Gastrocnemius medialis (tissue), 4 donors: ENCODE data around the gene CD38. TPM values are rescaled to one million over a fixed set of nuclear protein-coding genes. Genes with fewer than 3 reads are reported as not detected.

ENCODE experiments used
- ATAC-seq, 2 donors: fragments of 150-250 bp; one replicate each; pipeline ENCODE4 v1.9.1; 2016
- DNase-seq, 2 donors: peaks; one replicate each; pipeline ENCODE4 v3.0.0-alpha.2; 2019
- H3K27ac ChIP-seq, 4 donors: fragments of 200-600 bp; sonication (generic); 1 replicate in 1 of 4; 2 replicates in 3 of 4; pipeline ENCODE4 v1.5.1; 2016 to 2018; ENCODE audit warnings: mild to moderate bottlenecking in 2 of 4, moderate library complexity in 1 of 4
- H3K27me3 ChIP-seq, 3 donors: fragments of 200-600 bp; sonication (generic) in 2 of 3; 1 replicate in 1 of 3; 2 replicates in 2 of 3; pipeline versions ENCODE4 v1.5.1 to v1.6.0; 2016 to 2019; ENCODE audit warnings: mild to moderate bottlenecking in 1 of 3, moderate library complexity in 1 of 3
- H3K36me3 ChIP-seq, 2 donors: fragments of 200-600 bp; sonication (generic) in 1 of 2; one replicate each; pipeline ENCODE4 v1.5.1; 2017 to 2018
- H3K4me1 ChIP-seq, 2 donors: fragments of 200-600 bp; sonication (generic) in 1 of 2; one replicate each; pipeline ENCODE4 v1.5.1; 2016 to 2017; ENCODE audit warnings: mild to moderate bottlenecking in 2 of 2
- H3K4me3 ChIP-seq, 4 donors: fragments of 200-600 bp; sonication (generic) in 3 of 4; 1 replicate in 1 of 4; 2 replicates in 3 of 4; pipeline ENCODE4 v1.5.1; 2016 to 2019; ENCODE audit warnings: mild to moderate bottlenecking in 2 of 4
- H3K9me3 ChIP-seq, 3 donors: fragments of 200-600 bp; sonication (generic) in 2 of 3; 1 replicate in 1 of 3; 2 replicates in 2 of 3; pipeline ENCODE4 v1.5.1; 2016 to 2019
- CTCF ChIP-seq, 5 experiments: fragments of 450-650 bp in 3 of 5; fragments of 200-600 bp in 2 of 5; sonication (generic) in 2 of 5; IDR thresholded peaks in 4 of 5; conservative IDR thresholded peaks in 1 of 5; 1 replicate in 4 of 5; 2 replicates in 1 of 5; pipeline ENCODE4 v1.5.1; 2016 to 2019; ENCODE audit warnings: antibody characterized with exemption in 5 of 5, mild to moderate bottlenecking in 3 of 5, moderate library complexity in 3 of 5
- POLR2A ChIP-seq, 2 donors: fragments of 450-650 bp; IDR thresholded peaks; one replicate each; pipeline ENCODE4 v1.6.1; 2017; ENCODE audit warnings: antibody characterized with exemption in 2 of 2, mild to moderate bottlenecking in 2 of 2, moderate library complexity in 2 of 2
- in situ Hi-C, 4 donors: fragments of 200-750 bp; cut with MboI; loops; one replicate each; pipeline versions ENCODE4 v1.15.0 to v1.8.0; 2017; ENCODE audit warnings: low sequenced_read_pairs in 4 of 4
- intact Hi-C: fragments of 100-400 bp; cut with DNase I; formaldehyde crosslinking; loops from one replicate; pipeline ENCODE4 v1.15.1; 2023; ENCODE audit warnings: low total_unique reads
- total RNA-seq, 4 donors: library from RNA; depleted of rRNA; stranded (reverse); fragments of >200 nt; gene quantifications; one replicate each; pipeline versions ENCODE4 v1.1.0 to v1.2.3, GENCODE V29; 2016

The CD38 gene
- total RNA-seq, 4 donors from 2014 or later: 0.73 to 9.0 (median 2.4) TPM

- intact Hi-C loops (no loop called here), in situ Hi-C loops (loop anchor here in 2 of 4 donors (10.0 to 25.0 kb wide), 2 partner anchors 226 to 268 kb away; partner anchors contain the start of gene FGFBP2 (in 1 of the 2))
- no peak for TF ChIP-seq POLR2A (IDR thresholded peaks at IDR 0.05)
- no peak for TF ChIP-seq CTCF (IDR thresholded peaks at IDR 0.05 in 4 of 5, conservative IDR thresholded peaks at IDR 0.05 in 1 of 5)
Measured at GRCh38 chr4:15736514-15737050, 41.5 kb upstream of the CD38 start.

GRCh38 chr4:15737255-15737654 lies 40.9 kb upstream of the CD38 start:
- intact Hi-C loops (no loop called here), in situ Hi-C loops (loop anchor here in 2 of 4 donors (10.0 to 25.0 kb wide), 2 partner anchors 225 to 268 kb away; partner anchors contain the start of gene FGFBP2 (in 1 of the 2))
- H3K36me3 ChIP-seq: no peaks in the 10 kb centered on the region
- ATAC-seq: no peak
- no peak overlapping the region for H3K27ac ChIP-seq
- H3K4me1 ChIP-seq: no peaks in the 10 kb centered on the region
- no peak for TF ChIP-seq CTCF (IDR thresholded peaks at IDR 0.05 in 4 of 5, conservative IDR thresholded peaks at IDR 0.05 in 1 of 5)
- TF ChIP-seq POLR2A (IDR thresholded peaks at IDR 0.05): no peak
- DNase-seq: no peak
- no peaks in the 10 kb centered on the region for H3K27me3 ChIP-seq
- no peaks in the 10 kb centered on the region for H3K9me3 ChIP-seq
- no peak overlapping the region for H3K4me3 ChIP-seq

More at GRCh38 chr4:15736514-15737050, 41.5 kb upstream of the CD38 start:
- no peak for DNase-seq
- Histone ChIP-seq H3K27me3 (no peaks in the 10 kb centered on the region), H3K36me3 (no peaks in the 10 kb centered on the region), H3K9me3 (no peaks in the 10 kb centered on the region), H3K4me1 (no peaks in the 10 kb centered on the region), H3K4me3 (no peak overlapping the region), H3K27ac (no peak overlapping the region)
- no peak for ATAC-seq

- intact Hi-C loops: no loop called here
- no peak for ATAC-seq
- H3K36me3 ChIP-seq: no peaks in the 10 kb centered on the region
Measured at GRCh38 chr4:15738877-15739276, 39.3 kb upstream of the CD38 start.

GRCh38 chr4:15740764-15741404 lies 37.2 kb upstream of the CD38 start:
- no peaks in the 10 kb centered on the region for H3K4me1 ChIP-seq
- DNase-seq (no peak), ATAC-seq (no peak)
- no peaks in the 10 kb centered on the region for H3K9me3 ChIP-seq
- intact Hi-C loops: no loop called here
- no peak overlapping the region for H3K4me3 ChIP-seq
- no peaks in the 10 kb centered on the region for H3K27me3 ChIP-seq
- H3K36me3 ChIP-seq: no peaks in the 10 kb centered on the region
- in situ Hi-C loops: loop anchor here in 1 of 4 donors (25.0 kb wide), 1 partner anchor 221 kb away; the partner anchor contains the start of gene FGFBP2
- no peak overlapping the region for H3K27ac ChIP-seq
- TF ChIP-seq POLR2A (IDR thresholded peaks at IDR 0.05) (no peak), CTCF (IDR thresholded peaks at IDR 0.05 in 4 of 5, conservative IDR thresholded peaks at IDR 0.05 in 1 of 5) (no peak)

More at GRCh38 chr4:15738877-15739276, 39.3 kb upstream of the CD38 start:
- in situ Hi-C loops: loop anchor here in 2 of 4 donors (10.0 to 25.0 kb wide), 2 partner anchors 223 to 266 kb away; partner anchors contain the start of gene FGFBP2 (in 1 of the 2)
- Histone ChIP-seq H3K4me1 (no peaks in the 10 kb centered on the region), H3K27me3 (no peaks in the 10 kb centered on the region), H3K4me3 (no peak overlapping the region), H3K9me3 (no peaks in the 10 kb centered on the region), H3K27ac (no peak overlapping the region)
- TF ChIP-seq CTCF (IDR thresholded peaks at IDR 0.05 in 4 of 5, conservative IDR thresholded peaks at IDR 0.05 in 1 of 5) (no peak), POLR2A (IDR thresholded peaks at IDR 0.05) (no peak)
- DNase-seq: no peak
